LNCAP (cell line): Measurements from ENCODE around the gene PRND.

ENCODE experiments used
- CTCF ChIP-seq: fragments of 450-650 bp; IDR thresholded peaks from 2 replicates; pipeline ENCODE4 v1.5.1; 2017; ENCODE audit warnings: mild to moderate bottlenecking

Gene PRND

GRCh38 chr20:4697831-4698221, 23.9 kb upstream of the PRND start:
- no peak for TF ChIP-seq CTCF

- TF ChIP-seq CTCF: no peak
Measured at GRCh38 chr20:4699216-4699615, 22.5 kb upstream of the PRND start.

GRCh38 chr20:4699957-4700356, 21.8 kb upstream of the PRND start:
- TF ChIP-seq CTCF: no peak

GRCh38 chr20:4702562-4703280, 19.0 kb upstream of the PRND start:
- TF ChIP-seq CTCF: no peak

- TF ChIP-seq CTCF: no peak
Measured at GRCh38 chr20:4703281-4703676, 18.4 kb upstream of the PRND start.

- no peak for TF ChIP-seq CTCF
Measured at GRCh38 chr20:4708036-4708435, 13.7 kb upstream of the PRND start.

GRCh38 chr20:4708856-4709255, 12.9 kb upstream of the PRND start:
- no peak for TF ChIP-seq CTCF
